NOMO-1 treated with dmso at 0.1 percent for 144 hours (cell line): ENCODE results near the gene RALGAPA1.
"Not testable (repeated sequence)": the region's sequence is repeated elsewhere in the genome, so short reads cannot be mapped to it uniquely, and the experiment has no call there.

Source experiments
- DNase-seq: peaks from one replicate; lab custom pipeline; 2025; ENCODE audit not compliant: unreplicated experiment; lab: John Stamatoyannopoulos, UW

RALGAPA1 gene

DNA sequence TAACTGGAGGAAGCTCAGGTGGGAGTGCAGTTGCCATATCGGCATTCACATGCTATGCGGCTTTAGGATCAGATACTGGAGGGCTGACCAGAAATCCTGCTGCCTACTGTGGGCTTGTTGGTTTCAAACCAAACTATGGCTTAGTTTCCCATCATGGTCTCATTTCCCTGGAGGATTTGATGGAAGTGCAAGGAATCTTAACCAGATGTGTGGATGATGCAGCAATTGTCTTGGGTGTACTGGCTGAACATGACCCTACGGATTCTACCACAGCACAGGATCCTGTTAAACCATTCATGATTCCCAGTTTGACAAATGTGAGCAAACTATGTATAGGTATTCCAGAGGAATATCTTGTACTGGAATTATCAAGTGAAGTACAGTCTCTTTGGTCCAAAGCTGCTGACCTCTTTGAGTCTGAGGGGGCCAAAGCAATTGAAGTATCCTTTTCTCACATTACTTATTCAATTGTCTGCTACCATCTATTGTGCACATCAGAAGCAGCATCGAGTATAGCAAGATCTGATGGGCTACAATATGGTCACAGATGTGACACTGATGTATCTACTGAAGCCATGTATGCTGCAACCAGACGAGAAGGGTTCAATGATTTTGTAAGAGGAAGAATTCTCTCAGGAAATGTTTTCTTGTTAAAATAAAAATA lies 42.9 kb downstream of the RALGAPA1 start:
- DNase-seq = no peak

DNA sequence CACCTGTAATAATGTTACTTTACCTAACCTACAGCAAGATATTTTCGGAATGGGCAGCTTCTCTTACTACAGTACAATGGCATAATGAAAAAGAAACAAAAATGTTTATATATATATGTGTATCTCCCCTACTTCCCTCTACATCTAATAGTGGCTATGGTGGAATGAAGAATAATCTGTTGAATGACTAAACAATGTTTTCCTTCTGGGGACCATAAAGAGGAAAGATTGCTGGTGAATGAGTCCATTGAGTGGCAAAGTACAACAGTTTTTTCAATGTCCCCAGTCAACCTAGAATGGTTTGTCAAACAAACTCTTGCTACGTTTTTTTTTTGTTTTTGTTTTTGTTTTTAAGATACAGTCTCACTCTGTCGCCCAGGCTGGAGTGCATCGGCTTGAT lies 47.2 kb downstream of the RALGAPA1 start:
- no peak for DNase-seq

DNA sequence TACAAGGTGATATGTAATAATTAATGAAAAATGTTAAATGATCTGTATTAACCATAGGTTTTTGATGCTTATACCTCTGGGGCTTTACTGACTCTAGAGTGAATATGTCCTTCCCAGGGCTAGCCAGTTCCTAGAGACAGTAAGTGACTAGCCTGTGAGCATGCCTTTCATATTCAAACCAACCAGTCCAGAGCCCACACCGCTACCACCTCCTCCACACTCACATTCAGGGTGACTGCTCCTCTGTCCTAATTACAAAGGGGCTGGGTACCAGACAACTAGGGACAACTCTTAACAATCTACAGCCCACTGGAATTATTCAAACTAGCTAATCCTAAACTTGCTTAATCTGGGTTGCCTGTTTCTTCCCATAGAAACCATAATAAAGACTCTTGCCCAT lies 49.0 kb downstream of the RALGAPA1 start:
- no peak for DNase-seq

DNA sequence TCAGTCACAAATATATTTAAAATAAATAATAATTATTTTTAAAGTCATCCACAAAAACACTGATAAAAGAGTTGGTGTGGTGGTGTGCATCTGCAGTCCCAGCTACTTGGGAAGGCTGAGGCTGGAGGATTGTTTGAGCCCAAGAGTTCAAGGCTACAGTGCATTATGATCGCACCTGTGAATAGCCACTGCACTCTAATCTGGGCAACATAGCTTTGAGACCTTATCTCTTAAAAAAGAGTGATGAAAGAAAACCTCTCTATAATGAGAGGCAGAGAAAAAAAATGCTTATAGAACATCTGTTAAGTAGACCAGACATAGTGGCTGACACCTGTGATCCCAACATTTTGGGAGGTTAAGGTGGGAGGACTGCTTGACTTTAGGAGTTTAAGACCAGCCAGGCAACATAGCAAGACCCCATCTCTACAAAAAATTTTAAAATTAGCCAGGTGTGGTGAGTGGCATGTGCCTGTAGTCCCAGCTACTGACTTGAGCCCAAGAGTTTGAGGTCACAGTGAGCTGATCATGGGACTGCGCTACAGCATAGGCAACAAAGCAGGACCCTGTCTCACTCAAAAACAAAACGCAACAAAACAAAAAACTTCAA lies 50.5 kb downstream of the RALGAPA1 start:
- DNase-seq = no peak

DNA sequence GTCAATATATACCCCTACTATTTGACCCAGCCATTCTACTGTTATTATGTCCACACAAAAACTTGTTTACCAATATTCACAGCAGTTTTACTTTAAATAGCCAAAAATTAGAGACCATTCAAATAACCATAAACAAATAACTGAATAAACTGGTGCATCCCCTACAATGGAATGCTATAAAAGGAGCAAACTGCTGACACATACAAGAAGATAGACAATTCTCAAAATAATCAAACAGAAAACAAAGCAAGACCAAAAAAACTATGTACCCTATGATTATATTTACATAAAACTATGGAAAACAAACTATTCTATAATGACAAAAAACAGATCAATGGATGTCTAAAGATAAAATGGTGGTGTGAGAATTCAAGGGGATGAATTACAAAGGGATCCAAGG lies 54.4 kb downstream of the RALGAPA1 start:
- DNase-seq = no peak

DNA sequence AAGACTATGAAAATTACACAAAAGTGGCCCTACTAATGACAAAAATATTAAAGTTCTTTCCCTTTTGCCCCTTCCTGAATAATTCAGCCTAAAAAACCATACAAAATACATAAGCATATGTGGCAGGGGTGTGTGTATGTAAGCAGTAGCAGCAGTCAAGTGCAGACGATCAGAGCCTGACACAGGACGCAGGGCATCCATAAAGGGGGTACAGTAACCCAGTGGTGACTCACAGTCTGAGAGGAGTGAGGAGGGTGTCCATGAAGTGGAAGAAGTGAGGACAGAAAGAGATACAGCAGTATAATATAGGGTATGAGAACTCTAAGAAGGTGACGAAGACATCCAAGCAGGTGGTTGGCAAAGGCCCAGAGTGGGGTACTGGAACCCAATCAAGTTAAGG lies 56.7 kb downstream of the RALGAPA1 start:
- no peak for DNase-seq

DNA sequence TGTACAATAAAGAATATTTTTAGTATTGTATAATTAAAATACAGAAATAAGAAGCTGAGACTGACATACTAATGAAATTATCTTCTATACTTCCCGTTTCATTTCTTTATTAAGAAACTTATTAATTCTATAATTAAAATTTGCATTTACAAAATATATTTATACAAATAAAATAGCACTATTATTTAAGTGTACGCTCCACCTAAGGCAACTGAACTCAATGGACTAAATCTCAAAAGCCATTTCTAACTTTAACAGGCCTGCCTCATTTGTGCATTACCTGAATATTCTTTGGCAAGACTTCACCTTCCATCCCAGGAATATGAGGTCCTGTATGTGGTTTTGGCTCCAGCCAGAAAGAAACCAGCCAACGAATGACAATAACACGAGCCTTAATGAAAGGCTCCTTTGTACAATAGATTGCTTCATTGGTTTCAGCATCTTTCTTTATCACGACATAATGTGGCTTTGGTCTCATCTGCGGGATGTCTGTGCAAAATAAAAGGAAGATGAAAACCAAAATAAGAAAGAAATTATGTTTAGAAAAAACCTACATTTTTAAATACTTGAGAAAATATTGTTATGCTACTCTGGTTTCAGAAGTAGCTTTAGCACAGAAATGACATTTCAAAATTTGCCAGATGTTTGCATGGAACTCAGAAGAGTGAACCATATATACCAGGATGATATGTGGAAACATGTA lies 58.7 kb downstream of the RALGAPA1 start:
- no peak for DNase-seq

DNA sequence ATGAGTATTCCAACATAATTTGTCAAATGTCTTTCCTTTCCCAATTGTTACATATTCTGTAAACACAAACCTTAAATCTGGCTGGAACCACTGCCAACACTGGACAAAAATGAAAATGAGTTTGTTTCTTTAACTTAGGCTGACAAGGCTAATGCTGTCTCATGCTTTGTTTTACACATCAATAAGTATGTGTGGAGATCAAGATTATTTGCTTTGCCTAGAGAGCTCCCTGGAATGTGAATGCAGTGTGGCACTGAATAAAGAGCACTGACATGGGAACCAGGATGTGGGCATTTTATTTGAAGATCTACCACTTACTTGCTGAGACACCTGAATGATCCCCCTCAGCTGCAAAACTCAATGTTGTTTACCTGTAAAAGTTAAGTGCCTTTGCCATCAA lies 61.7 kb downstream of the RALGAPA1 start:
- DNase-seq = no peak

DNA sequence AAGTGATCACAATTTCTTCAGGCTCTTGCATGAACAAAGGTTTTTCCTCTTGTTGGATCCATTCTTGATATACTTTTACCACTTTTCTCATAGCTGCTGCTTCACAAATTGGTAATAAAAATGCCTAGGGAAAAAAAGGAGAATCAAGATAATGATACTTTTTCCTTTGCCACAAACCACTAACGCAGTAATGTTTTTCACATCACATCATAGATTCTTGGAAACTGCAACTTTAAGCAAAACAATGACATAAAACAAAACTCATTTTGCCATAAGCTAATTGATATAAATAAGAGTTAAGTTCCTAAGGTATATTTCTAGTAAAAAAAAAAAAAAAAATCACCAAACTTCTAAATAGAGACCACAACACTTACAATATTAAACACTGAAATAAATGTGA lies 66.7 kb downstream of the RALGAPA1 start:
- DNase-seq = no peak

DNA sequence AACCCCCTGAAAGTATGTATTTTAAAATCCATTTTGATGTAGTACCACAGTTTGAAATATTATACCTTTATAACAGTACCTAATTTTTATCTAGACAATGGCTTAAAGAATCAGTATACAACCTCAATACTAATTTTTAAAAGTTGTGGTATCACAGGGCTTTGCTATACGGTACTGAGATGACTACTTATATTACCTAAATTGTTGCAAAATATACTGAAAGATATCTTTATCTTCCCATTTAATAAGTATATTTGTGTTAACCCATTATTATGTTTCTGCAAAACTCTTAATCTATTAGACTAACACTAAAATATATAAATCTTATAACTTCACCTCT lies 67.1 kb downstream of the RALGAPA1 start:
- no peak for DNase-seq

DNA sequence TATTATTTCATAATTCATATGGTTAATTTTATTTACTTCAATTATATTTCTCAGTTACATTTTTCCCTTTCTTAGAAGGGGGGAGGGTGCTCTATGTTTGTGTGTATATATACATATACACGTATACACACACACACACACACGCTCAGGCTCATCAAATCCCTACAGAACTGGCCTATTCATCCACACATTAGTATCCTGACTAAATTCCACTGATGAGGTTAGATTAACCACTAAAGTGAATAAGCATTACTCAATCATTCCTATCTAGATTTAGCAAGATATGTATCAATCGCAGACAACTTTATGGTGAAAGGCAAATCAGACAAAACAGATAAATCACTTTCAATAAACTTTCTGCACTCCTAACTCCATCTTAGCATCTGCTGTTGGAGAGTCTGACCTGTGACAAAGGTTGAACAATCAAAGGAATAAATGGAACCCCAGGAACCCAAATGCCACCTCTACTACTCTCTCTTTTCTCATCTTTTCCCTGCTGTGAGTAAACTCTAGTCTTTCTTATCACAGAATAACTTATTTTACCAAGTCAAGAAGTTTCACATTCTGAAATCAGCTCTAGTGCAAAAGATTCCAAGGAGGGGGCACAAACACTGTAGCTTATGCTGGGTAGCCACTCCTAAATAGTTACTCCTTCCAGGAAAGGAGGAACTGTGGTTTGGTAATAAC lies 67.6 kb downstream of the RALGAPA1 start:
- DNase-seq = no peak

DNA sequence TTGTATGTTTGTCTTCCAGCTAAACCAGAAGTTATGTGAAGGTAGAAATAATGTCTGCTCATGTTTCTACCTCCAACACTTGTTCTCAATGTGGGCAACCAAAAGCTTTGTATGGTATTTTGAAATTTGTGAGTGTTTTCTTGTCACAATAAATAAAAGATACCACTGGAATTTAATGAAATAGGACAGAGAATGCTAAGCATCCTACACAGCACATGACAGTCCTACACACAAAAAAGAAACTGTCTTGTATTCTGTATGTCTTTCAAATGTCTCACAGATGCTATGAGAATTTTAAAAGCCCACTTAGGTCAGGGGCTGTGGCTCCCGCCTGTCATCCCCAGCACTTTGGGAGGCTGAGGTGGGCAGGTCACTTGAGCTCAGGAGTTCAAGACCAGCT lies 68.9 kb downstream of the RALGAPA1 start:
- no peak for DNase-seq

DNA sequence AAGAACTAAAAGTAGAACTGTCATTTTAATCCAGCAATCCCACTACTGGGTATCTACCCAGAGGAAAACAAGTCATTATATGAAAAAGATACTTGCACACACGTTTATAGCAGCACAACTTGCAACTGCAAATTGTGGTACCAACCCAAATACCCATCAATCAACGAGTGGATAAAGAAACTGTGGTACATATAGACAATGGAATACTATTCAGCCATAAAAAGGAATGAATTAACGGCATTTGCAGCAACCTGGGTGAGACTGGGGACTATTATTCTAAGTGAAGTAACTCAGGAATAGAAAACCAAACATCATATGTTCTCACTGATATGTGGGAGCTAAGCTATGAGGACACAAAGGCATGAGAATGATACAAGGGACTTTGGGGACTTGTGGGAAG lies 73.9 kb downstream of the RALGAPA1 start:
- not testable (repeated sequence) for DNase-seq

DNA sequence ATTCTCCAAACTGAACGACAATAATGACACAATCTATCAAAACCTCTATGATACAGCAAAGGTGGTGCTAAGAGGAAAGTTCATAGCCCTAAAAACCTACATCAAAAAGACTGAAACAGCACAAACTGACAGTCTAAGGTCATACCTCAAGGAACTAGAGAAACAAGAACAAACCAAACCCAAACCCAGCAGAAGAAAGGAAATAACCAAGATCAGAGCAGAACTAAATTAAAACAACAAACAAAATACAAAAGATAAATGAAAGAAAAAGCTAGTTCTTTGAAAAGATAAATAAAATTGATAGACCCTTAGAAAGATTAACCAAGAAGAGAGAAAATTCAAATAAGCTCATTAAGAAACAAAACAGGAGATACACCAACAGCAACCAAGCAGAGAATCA lies 75.6 kb downstream of the RALGAPA1 start:
- not testable (repeated sequence) for DNase-seq

DNA sequence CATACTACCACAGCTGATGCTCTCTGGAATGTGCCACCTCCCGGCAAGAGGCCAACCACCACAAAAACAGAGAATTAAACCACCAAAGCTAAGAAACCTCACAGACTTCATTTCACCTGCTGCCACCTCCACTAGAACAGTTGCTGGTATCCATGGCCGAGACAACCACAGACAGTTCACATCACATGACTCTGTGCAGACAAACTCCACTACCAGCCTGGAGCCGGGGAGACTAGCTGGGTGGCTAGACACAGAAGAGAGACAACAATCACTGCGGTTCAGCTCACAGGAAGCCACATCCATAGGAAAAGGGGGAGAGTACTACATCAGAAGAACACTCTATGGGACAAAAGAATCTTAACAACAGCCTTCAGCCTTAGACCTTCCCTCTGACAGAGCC lies 78.2 kb downstream of the RALGAPA1 start:
- DNase-seq = no peak

DNA sequence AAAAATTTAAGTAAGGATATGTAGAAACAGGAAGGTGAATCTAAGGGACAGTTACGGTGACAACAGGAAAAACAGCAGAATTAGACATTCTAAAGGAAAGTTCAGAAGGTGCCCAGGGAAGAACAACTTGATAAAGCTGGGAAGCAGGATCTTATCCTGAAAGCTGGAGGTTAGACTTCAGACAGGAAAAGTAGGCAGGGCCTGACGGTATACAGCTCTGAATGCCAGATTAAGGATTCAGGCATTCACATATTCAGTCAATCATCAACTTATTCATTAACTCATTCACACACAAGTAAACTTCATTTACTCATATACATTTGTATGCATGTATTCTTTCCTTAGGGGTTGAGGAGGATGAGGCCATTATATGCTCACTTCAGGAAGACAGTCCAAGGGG lies 81.3 kb downstream of the RALGAPA1 start:
- DNase-seq = no peak

DNA sequence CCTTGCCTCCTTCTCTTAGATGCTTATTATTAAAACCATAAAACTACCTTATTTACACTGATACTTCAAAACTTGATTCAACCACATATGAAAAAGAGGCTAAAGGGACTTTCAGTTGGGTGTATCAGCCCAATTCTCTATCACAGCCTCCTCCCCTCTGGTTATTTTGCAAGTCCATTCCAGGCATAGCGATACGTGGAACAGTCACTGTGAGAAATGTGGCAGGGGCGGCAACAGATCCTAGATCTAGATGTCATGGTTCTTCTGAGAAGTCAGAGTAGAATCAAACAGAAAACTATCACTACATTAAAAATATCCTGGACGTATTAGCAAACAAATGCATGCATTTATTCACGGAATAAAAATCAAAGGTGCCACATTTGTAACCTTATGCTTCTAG lies 83.2 kb downstream of the RALGAPA1 start:
- DNase-seq = no peak

DNA sequence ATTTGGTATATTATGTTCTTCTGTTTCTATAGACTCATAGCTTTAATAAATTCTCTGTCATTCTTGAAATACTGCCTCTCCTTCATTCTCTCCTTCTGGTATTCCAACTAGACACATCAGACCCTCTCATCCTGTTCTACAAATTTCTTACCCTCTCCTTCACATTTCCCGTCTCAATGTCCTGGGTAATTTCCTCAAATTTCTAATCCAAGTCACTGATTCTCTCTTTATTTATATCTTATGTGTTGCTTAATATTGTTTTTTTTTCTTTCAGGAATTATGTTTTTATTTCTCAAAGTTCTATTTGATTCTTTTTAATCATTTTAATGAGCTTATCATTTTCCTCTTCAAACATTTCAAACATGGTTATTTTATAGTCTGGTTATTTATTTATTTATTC lies 94.0 kb downstream of the RALGAPA1 start:
- no peak for DNase-seq

DNA sequence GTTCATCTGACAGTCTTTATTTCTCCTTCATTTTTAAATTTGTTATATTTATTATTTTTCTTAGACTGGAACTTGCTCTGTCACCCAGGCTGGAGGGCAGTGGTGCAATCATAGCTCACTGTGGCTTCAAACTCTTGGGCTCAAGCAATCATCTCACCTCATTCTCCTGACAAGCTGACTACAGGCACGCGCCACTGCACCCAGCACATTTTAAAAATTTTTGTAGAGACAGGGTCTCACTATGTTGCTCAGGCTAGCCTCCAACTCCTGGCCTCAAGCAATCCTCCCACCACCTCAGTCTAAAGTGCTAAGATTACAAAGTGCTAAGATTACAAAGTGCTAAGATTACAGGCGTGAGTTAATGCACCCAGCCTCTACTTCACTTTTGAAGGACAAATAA lies 96.6 kb downstream of the RALGAPA1 start:
- DNase-seq = no peak

DNA sequence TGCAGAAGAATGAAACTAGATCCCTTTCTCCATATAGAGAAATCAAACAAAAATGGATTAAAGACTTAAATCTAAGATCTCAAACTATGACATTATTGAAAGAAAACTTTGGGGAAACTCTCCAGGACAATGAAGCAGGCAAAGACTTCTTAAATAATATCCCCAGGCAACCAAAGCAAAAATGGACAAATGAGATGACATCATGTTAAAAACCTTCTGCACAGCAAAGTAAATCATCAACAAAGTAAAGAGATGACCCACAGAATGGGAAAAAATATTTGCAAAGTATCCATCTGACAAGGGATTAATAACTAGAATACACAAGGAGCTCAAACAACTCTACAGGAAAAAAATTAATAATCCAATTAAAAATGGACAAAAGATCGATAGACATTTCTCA lies 101.0 kb downstream of the RALGAPA1 start:
- DNase-seq = no peak

DNA sequence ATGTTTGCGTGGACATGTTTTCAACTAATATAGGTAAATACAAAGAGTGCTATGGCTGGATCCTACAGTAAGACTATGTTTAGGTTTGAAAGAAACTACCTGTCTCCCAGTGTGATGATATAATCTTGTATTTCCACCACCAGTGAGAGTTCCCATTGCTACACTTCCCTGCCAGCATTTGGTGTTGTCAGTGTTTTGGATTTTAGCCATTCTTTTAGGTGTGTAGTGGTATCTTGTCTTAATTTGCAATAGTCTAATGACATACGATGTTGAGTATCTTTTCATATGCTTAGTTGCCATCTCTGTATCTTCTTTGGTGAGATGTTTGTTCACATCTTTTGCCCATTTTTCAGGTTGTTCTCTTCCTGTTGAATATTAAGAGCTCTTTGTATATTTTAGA lies 103.5 kb downstream of the RALGAPA1 start:
- no peak for DNase-seq
